ENCODE measurements around the gene SRRM5. TPM values are rescaled to one million over a fixed set of nuclear protein-coding genes. Genes with fewer than 3 reads are reported as not detected.

Gene SRRM5
- total and polyA plus RNA-seq, 12 donors: 0.15 to 4.7 (median 0.28) TPM; not detected in 3

GRCh38 chr19:43616306-43616705, 4.4 kb downstream of the SRRM5 start:
- Histone ChIP-seq H3K9me3 (replicated peaks in 1 of 3) (no peaks in the 10 kb centered on the region), H3K27ac (peak overlapping the region in 2 of 5 donors; percentile 9 to 38), H3K4me3 (no peak overlapping the region), H3K36me3 (replicated peaks in 1 of 2) (peaks cover 0 to 11% of the 10 kb centered on the region in 2 donors), H3K27me3 (no peaks in the 10 kb centered on the region), H3K4me1 (replicated peaks in 1 of 2) (peaks cover 9 to 36% of the 10 kb centered on the region in 2 donors)
- 27 to 56% (median 40%) methylated on average over 1 of the region's 1 CpG for WGBS, 4 donors
- TF ChIP-seq CTCF (IDR thresholded peaks at IDR 0.05) (no peak), POLR2A (IDR thresholded peaks at IDR 0.05) (no peak)
- intact Hi-C loops (cut with DNase I): no loop called here
- DNase-seq: no peak

GRCh38 chr19:43616954-43617353, 5.1 kb downstream of the SRRM5 start:
- no peak overlapping the region for H3K4me3 ChIP-seq
- H3K36me3 ChIP-seq (replicated peaks in 1 of 2): peaks cover 0 to 11% of the 10 kb centered on the region in 2 donors
- intact Hi-C loops (cut with DNase I): no loop called here
- H3K9me3 ChIP-seq (replicated peaks in 1 of 3): no peaks in the 10 kb centered on the region
- DNase-seq: no peak
- 89 to 92% (median 90%) methylated on average over 5 to 6 of the region's 6 CpGs for WGBS, 4 donors
- TF ChIP-seq CTCF (IDR thresholded peaks at IDR 0.05): no peak
- no peaks in the 10 kb centered on the region for H3K27me3 ChIP-seq
- peaks cover 9 to 36% of the 10 kb centered on the region in 2 donors for H3K4me1 ChIP-seq (replicated peaks in 1 of 2)
- H3K27ac ChIP-seq: peak overlapping the region in 2 of 5 donors; percentile 9 to 38

- peak overlapping the region; percentile 73 to 96 (median 94) for H3K27ac ChIP-seq
- whole genome bisulfite sequencing, 4 donors: 0 to 1% (median 0%) methylated on average over 7 to 14 of the region's 14 CpGs
- peak in 3 of 7 donors; percentile 29 to 64 (median 33) for DNase-seq
Measured at GRCh38 chr19:43618921-43619261, 7.0 kb downstream of the SRRM5 start.

GRCh38 chr19:43619262-43620060, 7.6 kb downstream of the SRRM5 start, which contains the start of gene ZNF428:
Gene ZNF428, minus strand, starts transcription at chr19:43619629. Its CDS starts 5,325 bp downstream, at chr19:43614304.
- peak within 1 kb of the TSS; percentile 37 to 91 (median 80) for H3K4me3 ChIP-seq
- no peaks in the 10 kb centered on the region for H3K36me3 ChIP-seq (replicated peaks in 1 of 2)
- H3K9me3 ChIP-seq (replicated peaks in 1 of 3): no peaks in the 10 kb centered on the region
- intact Hi-C loops (cut with DNase I): no loop called here
- peak; percentile 83 to 92 (median 85) for DNase-seq
- 0 to 1% (median 0%) methylated on average over 38 to 81 of the region's 81 CpGs for WGBS, 4 donors
- H3K27ac ChIP-seq: peak within 1 kb of the TSS; percentile 73 to 96 (median 94)
- peaks cover 9 to 36% of the 10 kb centered on the region in 2 donors for H3K4me1 ChIP-seq (replicated peaks in 1 of 2)
- H3K27me3 ChIP-seq: no peaks in the 10 kb centered on the region
- TF ChIP-seq CTCF (IDR thresholded peaks at IDR 0.05) (no peak), POLR2A (IDR thresholded peaks at IDR 0.05) (peak; percentile 68 to 82)

More at GRCh38 chr19:43618921-43619261, 7.0 kb downstream of the SRRM5 start:
- Histone ChIP-seq H3K4me1 (replicated peaks in 1 of 2) (peaks cover 9 to 36% of the 10 kb centered on the region in 2 donors), H3K36me3 (replicated peaks in 1 of 2) (peaks cover 0 to 1% of the 10 kb centered on the region in 2 donors), H3K9me3 (replicated peaks in 1 of 3) (no peaks in the 10 kb centered on the region), H3K27me3 (no peaks in the 10 kb centered on the region), H3K4me3 (peak overlapping the region; percentile 37 to 91 (median 80))
- no peak for TF ChIP-seq POLR2A (IDR thresholded peaks at IDR 0.05)
- TF ChIP-seq CTCF (IDR thresholded peaks at IDR 0.05): no peak
- intact Hi-C loops (cut with DNase I): no loop called here

Measured in adrenal gland (tissue), 12 donors.